IPS-15b (cell line): Measurements from ENCODE around the gene GGCT.
"Not testable (repeated sequence)": the region's sequence is repeated elsewhere in the genome, so short reads cannot be mapped to it uniquely, and the experiment has no call there.

Experiments used
- H3K27me3 ChIP-seq: one replicate; pipeline ENCODE4 v1.6.1; 2013; ENCODE audit warnings: low read length; ENCODE audit not compliant: control insufficient read depth, insufficient read depth
- H3K36me3 ChIP-seq: one replicate; pipeline ENCODE4 v1.6.1; 2013; ENCODE audit warnings: low read length; ENCODE audit not compliant: control insufficient read depth, insufficient read depth
- H3K4me1 ChIP-seq: one replicate; pipeline ENCODE4 v1.6.1; 2013; ENCODE audit warnings: mild to moderate bottlenecking, low read length; ENCODE audit not compliant: control insufficient read depth, insufficient read depth
- H3K4me3 ChIP-seq: one replicate; pipeline ENCODE4 v1.5.1; 2013; ENCODE audit warnings: low read depth, low read length
- H3K9ac ChIP-seq: one replicate; pipeline ENCODE4 v1.6.1; 2013; ENCODE audit warnings: low read depth, mild to moderate bottlenecking, low read length
- H3K9me3 ChIP-seq: one replicate; pipeline ENCODE4 v1.6.1; 2013; ENCODE audit warnings: mild to moderate bottlenecking, low read length; ENCODE audit not compliant: control insufficient read depth, insufficient read depth

GGCT gene

GRCh38 chr7:30514177-30514576 is 9.5 kb upstream of the GGCT start:
- H3K36me3 ChIP-seq = no peaks in the 10 kb centered on the region
- H3K27me3 ChIP-seq = no peaks in the 10 kb centered on the region
- H3K9me3 ChIP-seq = no peaks in the 10 kb centered on the region
- H3K4me3 ChIP-seq = no peak overlapping the region
- H3K4me1 ChIP-seq = no peaks in the 10 kb centered on the region
- H3K9ac ChIP-seq = no peak overlapping the region

GRCh38 chr7:30513762-30514161 is 9.1 kb upstream of the GGCT start:
- Histone ChIP-seq H3K9ac (no peak overlapping the region), H3K9me3 (no peaks in the 10 kb centered on the region), H3K36me3 (no peaks in the 10 kb centered on the region), H3K4me3 (no peak overlapping the region), H3K4me1 (no peaks in the 10 kb centered on the region), H3K27me3 (no peaks in the 10 kb centered on the region)

GRCh38 chr7:30511973-30512662 is 7.5 kb upstream of the GGCT start:
- no peak overlapping the region for H3K9ac ChIP-seq
- no peaks in the 10 kb centered on the region for H3K4me1 ChIP-seq
- no peaks in the 10 kb centered on the region for H3K27me3 ChIP-seq
- H3K4me3 ChIP-seq = no peak overlapping the region
- no peaks in the 10 kb centered on the region for H3K9me3 ChIP-seq
- no peaks in the 10 kb centered on the region for H3K36me3 ChIP-seq

- Histone ChIP-seq H3K4me1 (no peaks in the 10 kb centered on the region), H3K36me3 (no peaks in the 10 kb centered on the region), H3K4me3 (no peak overlapping the region), H3K9ac (no peak overlapping the region), H3K27me3 (no peaks in the 10 kb centered on the region), H3K9me3 (no peaks in the 10 kb centered on the region)
Measured at GRCh38 chr7:30511494-30511893, 6.9 kb upstream of the GGCT start.

GRCh38 chr7:30510124-30511075 is 5.8 kb upstream of the GGCT start:
- H3K36me3 ChIP-seq = no peaks in the 10 kb centered on the region
- no peaks in the 10 kb centered on the region for H3K9me3 ChIP-seq
- H3K4me1 ChIP-seq = no peaks in the 10 kb centered on the region
- no peak overlapping the region for H3K9ac ChIP-seq
- no peaks in the 10 kb centered on the region for H3K27me3 ChIP-seq
- H3K4me3 ChIP-seq = no peak overlapping the region

- H3K4me3 ChIP-seq, H3K36me3 ChIP-seq, H3K4me1 ChIP-seq, H3K27me3 ChIP-seq, H3K9ac ChIP-seq, H3K9me3 ChIP-seq: not testable (repeated sequence)
Measured at GRCh38 chr7:30509171-30509857, 4.7 kb upstream of the GGCT start.

GRCh38 chr7:30507346-30507900 is 2.8 kb upstream of the GGCT start:
- not testable (repeated sequence) for H3K9ac ChIP-seq, H3K9me3 ChIP-seq, H3K4me3 ChIP-seq, H3K4me1 ChIP-seq, H3K36me3 ChIP-seq, H3K27me3 ChIP-seq

GRCh38 chr7:30505174-30505697 is 607 bp upstream of the GGCT start:
- H3K4me3 ChIP-seq = peak overlapping the region; percentile 79
- H3K9me3 ChIP-seq = no peaks in the 10 kb centered on the region
- peaks cover 3% of the 10 kb centered on the region for H3K36me3 ChIP-seq
- no peaks in the 10 kb centered on the region for H3K27me3 ChIP-seq
- H3K4me1 ChIP-seq = peaks cover 5% of the 10 kb centered on the region
- H3K9ac ChIP-seq = no peak overlapping the region

- H3K4me1 ChIP-seq = peaks cover 5% of the 10 kb centered on the region
- H3K36me3 ChIP-seq = peaks cover 3% of the 10 kb centered on the region
- H3K27me3 ChIP-seq = no peaks in the 10 kb centered on the region
- peak overlapping the region; percentile 85 for H3K9ac ChIP-seq
- no peaks in the 10 kb centered on the region for H3K9me3 ChIP-seq
- H3K4me3 ChIP-seq = peak overlapping the region; percentile 79
Measured at GRCh38 chr7:30503274-30504212, 1.1 kb downstream of the GGCT start.

- H3K36me3 ChIP-seq = peaks cover 3% of the 10 kb centered on the region
- no peaks in the 10 kb centered on the region for H3K27me3 ChIP-seq
- H3K9me3 ChIP-seq = no peaks in the 10 kb centered on the region
- H3K9ac ChIP-seq = no peak overlapping the region
- H3K4me3 ChIP-seq = no peak overlapping the region
- peaks cover 5% of the 10 kb centered on the region for H3K4me1 ChIP-seq
Measured at GRCh38 chr7:30502470-30503251, 2.0 kb downstream of the GGCT start.
